HCT116 (cell line): Measurements from ENCODE around the gene DAPP1. TPM values are rescaled to one million over a fixed set of nuclear protein-coding genes. Genes with fewer than 3 reads are reported as not detected.

ENCODE experiments used
- ATAC-seq: fragments of 200-7000 bp; cut with Tn5 transposase; 2 replicates; pipeline ENCODE4 v1.9.1; 2020; ENCODE audit warnings: mild to moderate bottlenecking, moderate library complexity
- BruUV-seq: library from RNA; stranded (reverse); fragments of 400-500 nt; replicated peaks from 2 replicates; lab custom pipeline; 2021; lab: Mats Ljungman, UMichigan
- CTCF ChIA-PET: fragments of 300-600 bp; sonication (Branson Sonifier 250); formaldehyde crosslinking; loops from one replicate; lab custom pipeline; 2021; ENCODE audit warnings: antibody characterized with exemption; lab: Charles Lee
- POLR2A ChIA-PET: fragments of 300-600, 350-600 bp; sonication (Branson Sonifier 250); formaldehyde crosslinking; loops from one replicate; lab custom pipeline; 2021; ENCODE audit warnings: antibody characterized with exemption; lab: Charles Lee
- RAD21 ChIA-PET, 2 experiments: fragments of 300-600 bp; sonication (Branson Sonifier 250); formaldehyde crosslinking; loops; one replicate each; lab custom pipeline; 2023; ENCODE audit warnings: low total read pairs in 2 of 2; ENCODE audit not compliant: uncharacterized antibody in 2 of 2, unreplicated experiment in 2 of 2, low non-redundant PET in 1 of 2; lab: Charles Lee
- DNase-seq: peaks from one replicate; pipeline ENCODE4 v3.0.0-alpha.2; 2010; ENCODE audit warnings: low read depth, low spot score
- H2AFZ ChIP-seq: fragments of 200-600 bp; shearing (Covaris generic), sonication (generic); 2 replicates; pipeline ENCODE4 v1.6.1; 2017; ENCODE audit warnings: low read depth, mixed run types, mixed read lengths, antibody characterized with exemption, low read length; ENCODE audit not compliant: poor library complexity, severe bottlenecking
- H3K27ac ChIP-seq: 2 replicates; pipeline ENCODE4 v1.5.1; 2012; ENCODE audit warnings: low read depth, low read length
- H3K27me3 ChIP-seq: fragments of 200-600 bp; sonication (generic); 2 replicates; pipeline ENCODE4 v1.6.1; 2016; ENCODE audit warnings: mixed run types, low read length, mixed read lengths; ENCODE audit not compliant: insufficient read depth
- H3K36me3 ChIP-seq, 2 experiments: fragments of 200-500 bp in 1 of 2; fragments of 200-600 bp in 1 of 2; sonication (Bioruptor generic) in 1 of 2; sonication (generic) in 1 of 2; 2 replicates each; pipeline versions ENCODE4 v1.5.1 to v1.6.1; 2014 to 2016; ENCODE audit warnings: low read length in 2 of 2, inconsistent platforms in 1 of 2, mixed read lengths in 1 of 2, mixed run types in 1 of 2; ENCODE audit not compliant: insufficient read depth in 2 of 2, control insufficient read depth in 1 of 2
- H3K4me1 ChIP-seq, 2 experiments: fragments of 200-600 bp in 1 of 2; sonication (generic) in 1 of 2; 2 replicates each; pipeline versions ENCODE4 v1.5.1 to v1.6.1; 2012 to 2017; ENCODE audit warnings: low read length in 2 of 2, inconsistent platforms in 1 of 2, mild to moderate bottlenecking in 1 of 2, mixed read lengths in 1 of 2, mixed run types in 1 of 2, moderate library complexity in 1 of 2; ENCODE audit not compliant: insufficient read depth in 2 of 2, control insufficient read depth in 1 of 2
- H3K4me2 ChIP-seq: fragments of 200-600 bp; sonication (generic); 2 replicates; pipeline ENCODE4 v1.6.1; 2017; ENCODE audit warnings: mixed run types, low read length, mixed read lengths
- H3K4me3 ChIP-seq, 2 experiments: fragments of 200-600 bp in 1 of 2; sonication (generic) in 1 of 2; replicated peaks in 1 of 2; 2 replicates each; pipeline ENCODE4 v1.5.1; 2011 to 2016; ENCODE audit warnings: low read length in 2 of 2, control low read depth in 1 of 2, low read depth in 1 of 2, mild to moderate bottlenecking in 1 of 2, mixed read lengths in 1 of 2, mixed run types in 1 of 2
- H3K79me2 ChIP-seq: fragments of 200-600 bp; sonication (generic); 2 replicates; pipeline ENCODE4 v1.6.1; 2017; ENCODE audit warnings: mild to moderate bottlenecking, mixed run types, low read length, moderate library complexity, mixed read lengths; ENCODE audit not compliant: insufficient read depth
- H3K9ac ChIP-seq: fragments of 200-600 bp; sonication (generic); 2 replicates; pipeline ENCODE4 v1.6.1; 2016; ENCODE audit warnings: low read length, mixed read lengths
- H3K9me2 ChIP-seq: fragments of 200-600 bp; sonication (generic), shearing (Covaris generic); 2 replicates; pipeline ENCODE4 v1.6.1; 2017; ENCODE audit warnings: mixed run types, mild to moderate bottlenecking, moderate library complexity; ENCODE audit not compliant: insufficient read depth
- H3K9me3 ChIP-seq, 2 experiments: fragments of 200-500 bp in 1 of 2; fragments of 200-600 bp in 1 of 2; sonication (Bioruptor generic) in 1 of 2; sonication (generic) in 1 of 2; 2 replicates each; pipeline ENCODE4 v1.6.1; 2014 to 2017; ENCODE audit warnings: low read length in 2 of 2, mixed read lengths in 2 of 2, inconsistent platforms in 1 of 2, low read depth in 1 of 2, mild to moderate bottlenecking in 1 of 2, mixed run types in 1 of 2, moderate library complexity in 1 of 2; ENCODE audit not compliant: control insufficient read depth in 1 of 2, insufficient read depth in 1 of 2
- H4K20me1 ChIP-seq: fragments of 200-600 bp; sonication (generic), shearing (Covaris generic); 2 replicates; pipeline ENCODE4 v1.6.1; 2017; ENCODE audit warnings: mixed run types, mild to moderate bottlenecking, moderate library complexity; ENCODE audit not compliant: insufficient read depth
- ATF3 ChIP-seq: IDR thresholded peaks from 2 replicates; pipeline ENCODE4 v1.6.1; 2012
- CEBPB ChIP-seq: IDR thresholded peaks from 2 replicates; pipeline ENCODE4 v1.6.1; 2012; ENCODE audit warnings: low read depth
- EGR1 ChIP-seq: IDR thresholded peaks from 2 replicates; pipeline ENCODE4 v1.6.1; 2012; ENCODE audit warnings: low read depth
- ELF1 ChIP-seq: IDR thresholded peaks from 2 replicates; pipeline ENCODE4 v1.6.1; 2012; ENCODE audit warnings: low read depth, borderline replicate concordance
- FOSL1 ChIP-seq: IDR thresholded peaks from 2 replicates; pipeline ENCODE4 v1.6.1; 2012; ENCODE audit warnings: low read depth
- JUND ChIP-seq: IDR thresholded peaks from 2 replicates; pipeline ENCODE4 v1.6.1; 2012
- SRF ChIP-seq: IDR thresholded peaks from 2 replicates; pipeline ENCODE4 v1.6.1; 2012; ENCODE audit warnings: low read depth
- YY1 ChIP-seq: IDR thresholded peaks from 2 replicates; pipeline ENCODE4 v1.6.1; 2011; ENCODE audit warnings: low read length, low read depth, moderate library complexity, mild to moderate bottlenecking; ENCODE audit not compliant: insufficient replicate concordance; ENCODE audit errors: extremely low read depth
- ZBTB33 ChIP-seq: IDR thresholded peaks from 2 replicates; pipeline ENCODE4 v1.6.1; 2011; ENCODE audit warnings: mild to moderate bottlenecking, low read length, moderate library complexity; ENCODE audit not compliant: insufficient replicate concordance; ENCODE audit errors: extremely low read depth
- ZFX ChIP-seq: fragments of 450-650 bp; IDR thresholded peaks from 2 replicates; pipeline ENCODE4 v1.6.1; 2017
- ZNF274 ChIP-seq: fragments of 200-500 bp; sonication (Bioruptor generic); IDR thresholded peaks from 2 replicates; pipeline ENCODE4 v1.6.1; 2014; ENCODE audit warnings: mild to moderate bottlenecking, low read depth, low read length, inconsistent platforms
- intact Hi-C: fragments of 100-400 bp; cut with micrococcal nuclease; formaldehyde crosslinking; loops from 2 replicates; pipeline ENCODE4 v1.10.0; 2022
- total RNA-seq: library from RNA; stranded (reverse); gene quantifications from one replicate; pipeline ENCODE4 v1.2.1, GENCODE V29; 2021; ENCODE audit not compliant: unreplicated experiment
- TF ChIP-seq, protein P1 (sequence below): IDR thresholded peaks from 2 replicates; pipeline ENCODE4 v1.6.1; 2012; ENCODE audit warnings: low read depth

DAPP1 gene
- total RNA-seq, 1 experiment from 2014 or later, result 0.76 TPM

DNA sequence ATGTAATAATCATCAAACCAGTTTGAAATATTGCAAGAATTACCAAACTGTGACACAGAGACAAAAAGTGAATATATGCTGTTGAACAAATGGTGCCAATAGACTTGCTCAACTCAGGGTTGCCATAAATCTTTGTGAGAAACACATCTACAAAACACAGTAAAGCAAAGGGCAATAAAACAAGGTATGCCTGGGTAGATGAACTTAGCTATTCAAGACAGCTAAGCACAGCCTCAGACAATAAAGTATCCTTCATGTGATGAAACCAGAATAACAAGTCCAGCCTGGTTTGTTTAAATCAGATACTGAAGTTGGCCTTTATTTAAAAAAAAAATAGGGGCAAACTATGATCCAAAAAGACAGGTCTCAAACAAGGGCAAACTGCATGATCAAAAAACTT is 58.4 kb downstream of the DAPP1 start:
- Histone ChIP-seq H4K20me1 (no peaks in the 10 kb centered on the region), H3K4me1 (no peaks in the 10 kb centered on the region), H3K27me3 (no peaks in the 10 kb centered on the region), H3K27ac (no peak overlapping the region), H3K79me2 (no peaks in the 10 kb centered on the region), H3K4me3 (no peak overlapping the region), H2AFZ (no peak overlapping the region), H3K9ac (no peak overlapping the region), H3K9me2 (no peaks in the 10 kb centered on the region), H3K4me2 (no peak overlapping the region), H3K36me3 (0 out of 4 replicates have a peak, but pooled peaks cover 0 to 2% of the 10 kb centered on the region in 2 experiments), H3K9me3 (no peaks in the 10 kb centered on the region)
- intact Hi-C loops, result no loop called here
- ChIA-PET CTCF (no interaction called here), RAD21 (interaction anchor here in 1 of 2 experiments (0.6 kb wide), 1 partner anchor 170 kb away, joined by 11 read pairs; no protein-coding TSS in a partner anchor), POLR2A (no interaction called here)
- TF ChIP-seq SRF (no peak), FOSL1 (no peak), CEBPB (no peak), ZFX (no peak), ELF1 (no peak), ZBTB33 (no peak), ZNF274 (no peak), EGR1 (no peak), YY1 (no peak), ATF3 (no peak), JUND (no peak)
- TF ChIP-seq, protein P1, sequence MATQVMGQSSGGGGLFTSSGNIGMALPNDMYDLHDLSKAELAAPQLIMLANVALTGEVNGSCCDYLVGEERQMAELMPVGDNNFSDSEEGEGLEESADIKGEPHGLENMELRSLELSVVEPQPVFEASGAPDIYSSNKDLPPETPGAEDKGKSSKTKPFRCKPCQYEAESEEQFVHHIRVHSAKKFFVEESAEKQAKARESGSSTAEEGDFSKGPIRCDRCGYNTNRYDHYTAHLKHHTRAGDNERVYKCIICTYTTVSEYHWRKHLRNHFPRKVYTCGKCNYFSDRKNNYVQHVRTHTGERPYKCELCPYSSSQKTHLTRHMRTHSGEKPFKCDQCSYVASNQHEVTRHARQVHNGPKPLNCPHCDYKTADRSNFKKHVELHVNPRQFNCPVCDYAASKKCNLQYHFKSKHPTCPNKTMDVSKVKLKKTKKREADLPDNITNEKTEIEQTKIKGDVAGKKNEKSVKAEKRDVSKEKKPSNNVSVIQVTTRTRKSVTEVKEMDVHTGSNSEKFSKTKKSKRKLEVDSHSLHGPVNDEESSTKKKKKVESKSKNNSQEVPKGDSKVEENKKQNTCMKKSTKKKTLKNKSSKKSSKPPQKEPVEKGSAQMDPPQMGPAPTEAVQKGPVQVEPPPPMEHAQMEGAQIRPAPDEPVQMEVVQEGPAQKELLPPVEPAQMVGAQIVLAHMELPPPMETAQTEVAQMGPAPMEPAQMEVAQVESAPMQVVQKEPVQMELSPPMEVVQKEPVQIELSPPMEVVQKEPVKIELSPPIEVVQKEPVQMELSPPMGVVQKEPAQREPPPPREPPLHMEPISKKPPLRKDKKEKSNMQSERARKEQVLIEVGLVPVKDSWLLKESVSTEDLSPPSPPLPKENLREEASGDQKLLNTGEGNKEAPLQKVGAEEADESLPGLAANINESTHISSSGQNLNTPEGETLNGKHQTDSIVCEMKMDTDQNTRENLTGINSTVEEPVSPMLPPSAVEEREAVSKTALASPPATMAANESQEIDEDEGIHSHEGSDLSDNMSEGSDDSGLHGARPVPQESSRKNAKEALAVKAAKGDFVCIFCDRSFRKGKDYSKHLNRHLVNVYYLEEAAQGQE, result no peak
- no TSS peak for BruUV-seq
- DNase-seq (no peak), ATAC-seq (no peak)
